CD4-positive, alpha-beta T cell (primary cell): Measurements from ENCODE around the gene NDUFV3. TPM values are rescaled to one million over a fixed set of nuclear protein-coding genes. Genes with fewer than 3 reads are reported as not detected.

Experiments
- ATAC-seq: fragments of 200-7000 bp; cut with Tn5 transposase; one replicate; pipeline ENCODE4 v1.10.0; 2022; ENCODE audit warnings: mild to moderate bottlenecking; ENCODE audit not compliant: poor library complexity
- CTCF ChIA-PET: fragments of 350-600 bp; sonication (Branson Sonifier 250); formaldehyde crosslinking; loops from one replicate; lab custom pipeline; 2021; ENCODE audit warnings: antibody characterized with exemption, inconsistent platforms; lab: Charles Lee
- POLR2A ChIA-PET: fragments of 350-600 bp; sonication (Branson Sonifier 250); formaldehyde crosslinking; loops from one replicate; lab custom pipeline; 2021; ENCODE audit warnings: antibody characterized with exemption, inconsistent platforms; lab: Charles Lee
- DNase-seq, 14 experiments: peaks; one replicate each; pipeline ENCODE4 v3.0.0-alpha.2; 2013 to 2020; ENCODE audit warnings: mixed read lengths in 2 of 14
- H3K27ac ChIP-seq, 2 donors: one replicate each; pipeline versions ENCODE4 v1.5.1 to v1.7.0; 2013; ENCODE audit warnings: low read length in 2 of 2, low read depth in 1 of 2, mild to moderate bottlenecking in 1 of 2
- H3K27me3 ChIP-seq, 2 experiments: 1 replicate in 1 of 2; 2 replicates in 1 of 2; pipeline versions ENCODE4 v1.6.1 to v1.7.0; 2013; ENCODE audit warnings: low read length in 2 of 2, control low read depth in 1 of 2, mild to moderate bottlenecking in 1 of 2, moderate library complexity in 1 of 2; ENCODE audit not compliant: insufficient read depth in 2 of 2, control insufficient read depth in 1 of 2
- H3K36me3 ChIP-seq: one replicate; pipeline ENCODE4 v1.6.1; 2013; ENCODE audit warnings: low read length, control low read depth; ENCODE audit not compliant: insufficient read depth
- H3K4me1 ChIP-seq: one replicate; pipeline ENCODE4 v1.6.1; 2013; ENCODE audit warnings: low read length, control low read depth; ENCODE audit not compliant: insufficient read depth
- H3K4me3 ChIP-seq: one replicate; pipeline ENCODE4 v1.5.1; 2013; ENCODE audit warnings: mild to moderate bottlenecking, low read length, moderate library complexity
- H3K9me3 ChIP-seq, 2 experiments: 1 replicate in 1 of 2; 2 replicates in 1 of 2; pipeline versions ENCODE4 v1.6.1 to v1.7.0; 2013; ENCODE audit warnings: low read length in 2 of 2, mild to moderate bottlenecking in 2 of 2, control low read depth in 1 of 2, moderate library complexity in 1 of 2; ENCODE audit not compliant: control insufficient read depth in 1 of 2, insufficient read depth in 1 of 2
- H3K27ac Mint-ChIP-seq: one replicate; pipeline ENCODE4 v1.8.0; 2020; ENCODE audit warnings: mixed read lengths
- H3K27me3 Mint-ChIP-seq: one replicate; pipeline ENCODE4 v1.8.0; 2021; ENCODE audit warnings: mixed read lengths
- H3K36me3 Mint-ChIP-seq: one replicate; pipeline ENCODE4 v1.8.0; 2021; ENCODE audit warnings: low read depth, mixed read lengths
- H3K4me1 Mint-ChIP-seq: one replicate; pipeline ENCODE4 v1.8.0; 2021; ENCODE audit warnings: low read depth, mixed read lengths
- H3K4me3 Mint-ChIP-seq: one replicate; pipeline ENCODE4 v1.8.0; 2020; ENCODE audit warnings: mild to moderate bottlenecking, mixed read lengths
- H3K9me3 Mint-ChIP-seq: one replicate; pipeline ENCODE4 v1.8.0; 2020; ENCODE audit warnings: mixed read lengths
- CTCF ChIP-seq: fragments of 200-600 bp; IDR thresholded peaks from one replicate; pipeline ENCODE4 v1.8.0; 2022; ENCODE audit warnings: antibody characterized with exemption, mild to moderate bottlenecking
- intact Hi-C, 2 experiments: fragments of 100-400 bp; cut with DNase I in 1 of 2; cut with micrococcal nuclease in 1 of 2; formaldehyde crosslinking; loops; one replicate each; pipeline versions ENCODE4 v1.15.1 to v1.9.0; 2023 to 2025; cut with DNase I, micrococcal nuclease
- total RNA-seq, 174 experiments: library from RNA in 2 of 174; stranded (reverse) in 2 of 174; gene quantifications; one replicate each; pipeline ENCODE4 v1.2.3 and lab custom pipeline; 2021 to 2026

The NDUFV3 gene
- total RNA-seq, 2 experiments from 2014 or later, result 15.3 to 15.8 TPM

- TF ChIP-seq CTCF, result no peak
- H3K27ac Mint-ChIP-seq, result no peak overlapping the region
- peaks cover 74% of the 10 kb centered on the region for H3K36me3 Mint-ChIP-seq
- CTCF ChIA-PET, result no interaction called here
- H3K27me3 Mint-ChIP-seq, result no peaks in the 10 kb centered on the region
- H3K4me3 Mint-ChIP-seq, result no peak overlapping the region
- intact Hi-C loops, result no loop called here
- ATAC-seq, result no peak
- Histone ChIP-seq H3K27me3 (no peaks in the 10 kb centered on the region), H3K36me3 (peaks cover 72% of the 10 kb centered on the region), H3K4me1 (no peaks in the 10 kb centered on the region), H3K27ac (no peak overlapping the region), H3K4me3 (no peak overlapping the region), H3K9me3 (peaks cover 0 to 6% of the 10 kb centered on the region in 2 experiments)
- H3K9me3 Mint-ChIP-seq, result no peaks in the 10 kb centered on the region
- H3K4me1 Mint-ChIP-seq, result no peaks in the 10 kb centered on the region
- POLR2A ChIA-PET, result no interaction called here
- DNase-seq, result no peak
Observed at GRCh38 chr21:42849759-42850412, 43.2 kb upstream of the NDUFV3 start.

- Histone ChIP-seq H3K27me3 (no peaks in the 10 kb centered on the region), H3K9me3 (peaks cover 0 to 6% of the 10 kb centered on the region in 2 experiments), H3K4me3 (no peak overlapping the region), H3K36me3 (peaks cover 72% of the 10 kb centered on the region), H3K4me1 (no peaks in the 10 kb centered on the region), H3K27ac (no peak overlapping the region)
- ChIA-PET CTCF (no interaction called here), POLR2A (no interaction called here)
- Mint-ChIP-seq H3K27ac (no peak overlapping the region), H3K4me3 (no peak overlapping the region), H3K27me3 (no peaks in the 10 kb centered on the region), H3K9me3 (no peaks in the 10 kb centered on the region), H3K36me3 (peaks cover 72% of the 10 kb centered on the region), H3K4me1 (no peaks in the 10 kb centered on the region)
- ATAC-seq, result no peak
- TF ChIP-seq CTCF, result no peak
- DNase-seq, result no peak
- intact Hi-C loops, result no loop called here
Observed at GRCh38 chr21:42850463-42850862, 42.6 kb upstream of the NDUFV3 start.

- ATAC-seq (peak; percentile 41), DNase-seq (peak in 9 of 14 experiments; percentile 15 to 52 (median 31))
- ChIA-PET CTCF (no interaction called here), POLR2A (no interaction called here)
- TF ChIP-seq CTCF, result peak; percentile 14
- H3K4me3 Mint-ChIP-seq, result no peak overlapping the region
- no peaks in the 10 kb centered on the region for H3K27me3 Mint-ChIP-seq
- Histone ChIP-seq H3K9me3 (peaks cover 0 to 6% of the 10 kb centered on the region in 2 experiments), H3K4me1 (no peaks in the 10 kb centered on the region), H3K27me3 (no peaks in the 10 kb centered on the region), H3K4me3 (no peak overlapping the region), H3K27ac (no peak overlapping the region), H3K36me3 (peaks cover 73% of the 10 kb centered on the region)
- H3K27ac Mint-ChIP-seq, result no peak overlapping the region
- intact Hi-C loops, result no loop called here
- H3K4me1 Mint-ChIP-seq, result no peaks in the 10 kb centered on the region
- peaks cover 74% of the 10 kb centered on the region for H3K36me3 Mint-ChIP-seq
- no peaks in the 10 kb centered on the region for H3K9me3 Mint-ChIP-seq
Observed at GRCh38 chr21:42850866-42851391, 42.2 kb upstream of the NDUFV3 start.
